NCI-H146 treated with DMSO at 0.1 percent for 48 hours (cell line): ENCODE results near the gene HEMGN.

Source experiments
- DNase-seq: peaks from one replicate; lab custom pipeline; 2025; ENCODE audit not compliant: unreplicated experiment; lab: John Stamatoyannopoulos, UW

The HEMGN gene

DNA sequence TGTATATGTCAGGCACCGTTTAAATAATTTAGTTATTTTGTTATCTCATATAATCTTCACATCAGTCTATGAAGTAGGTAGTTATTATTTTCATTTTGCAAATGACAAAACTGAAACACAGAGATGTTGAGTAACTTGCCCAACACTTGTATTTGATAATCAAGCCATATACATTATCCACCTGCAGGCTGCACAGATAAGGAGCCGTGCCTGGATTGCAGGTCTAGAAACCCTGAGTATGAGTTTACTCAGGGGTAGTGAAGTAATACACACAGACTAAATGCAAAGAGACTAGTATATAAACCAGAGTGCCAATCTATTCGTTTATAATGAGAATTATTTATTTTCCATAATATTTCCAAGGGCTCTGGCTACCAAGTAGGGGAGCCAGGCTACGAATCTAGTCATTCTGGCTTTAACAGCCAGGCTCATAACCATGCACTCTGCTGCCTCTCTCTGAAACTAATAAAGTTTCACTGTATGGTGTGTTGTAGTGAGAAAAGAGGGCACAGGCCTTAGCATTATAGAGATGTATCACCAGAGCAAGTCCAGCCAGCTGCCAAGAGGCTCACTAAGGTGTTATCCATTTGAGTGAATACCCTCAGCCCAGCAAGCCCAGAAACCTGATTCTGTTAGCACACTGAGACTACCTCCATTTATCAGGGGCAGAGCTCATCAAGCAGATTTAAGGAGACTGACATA, 4.5 kb downstream of the HEMGN start:
- DNase-seq, result no peak

DNA sequence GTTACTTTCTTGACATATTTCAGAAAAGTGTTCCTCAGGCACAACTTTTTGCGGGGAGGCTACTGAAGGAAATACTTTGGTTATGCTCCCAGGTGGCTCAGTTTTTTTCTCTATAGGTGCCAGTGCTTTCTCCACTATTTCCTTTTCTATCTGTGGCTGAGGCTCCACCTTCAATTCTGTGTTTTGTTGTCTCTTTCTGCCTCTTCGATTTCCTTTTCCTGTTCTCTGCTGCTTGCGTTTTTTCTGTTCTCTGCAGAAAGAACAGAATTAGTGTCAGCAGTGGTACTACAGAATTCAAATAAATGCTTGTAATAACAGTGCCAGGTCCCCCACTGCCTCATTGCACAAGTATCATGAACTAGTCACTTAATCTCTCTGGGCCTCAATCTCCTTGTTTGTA, 7.0 kb downstream of the HEMGN start:
- DNase-seq, result no peak

GRCh38 chr9:97928986-97929604, 8.9 kb downstream of the HEMGN start:
- DNase-seq, result no peak

GRCh38 chr9:97925497-97926334, 12.3 kb downstream of the HEMGN start:
- DNase-seq, result no peak

DNA sequence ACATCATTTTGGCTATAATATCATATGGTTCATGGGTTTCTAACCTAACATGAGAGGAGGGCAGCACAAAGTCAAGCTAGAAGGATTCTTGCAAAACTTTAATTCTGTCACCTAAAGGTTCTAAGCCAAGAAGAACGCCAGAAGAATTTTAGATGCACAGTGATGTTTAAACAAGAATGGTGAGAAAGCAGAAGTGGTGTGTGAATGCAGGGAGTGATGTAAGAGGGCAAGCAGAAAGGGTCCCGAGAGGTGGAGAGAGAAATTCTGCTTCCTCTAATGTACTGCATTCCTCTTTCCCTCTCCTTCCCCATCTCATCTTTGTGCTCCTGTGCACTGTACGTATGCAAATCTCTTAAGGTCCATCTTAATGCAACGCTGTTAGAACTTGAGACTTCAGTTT, 13.6 kb downstream of the HEMGN start:
- DNase-seq, result no peak

GRCh38 chr9:97923529-97924108, 14.4 kb downstream of the HEMGN start:
- DNase-seq, result peak; percentile 55

- peak; percentile 84 for DNase-seq
Observed at GRCh38 chr9:97921959-97922724, 15.8 kb downstream of the HEMGN start, which contains the start of gene TRMO. TRMO (minus strand) TSS chr9:97922500; CDS start chr9:97922493, 7 bp downstream.

DNA sequence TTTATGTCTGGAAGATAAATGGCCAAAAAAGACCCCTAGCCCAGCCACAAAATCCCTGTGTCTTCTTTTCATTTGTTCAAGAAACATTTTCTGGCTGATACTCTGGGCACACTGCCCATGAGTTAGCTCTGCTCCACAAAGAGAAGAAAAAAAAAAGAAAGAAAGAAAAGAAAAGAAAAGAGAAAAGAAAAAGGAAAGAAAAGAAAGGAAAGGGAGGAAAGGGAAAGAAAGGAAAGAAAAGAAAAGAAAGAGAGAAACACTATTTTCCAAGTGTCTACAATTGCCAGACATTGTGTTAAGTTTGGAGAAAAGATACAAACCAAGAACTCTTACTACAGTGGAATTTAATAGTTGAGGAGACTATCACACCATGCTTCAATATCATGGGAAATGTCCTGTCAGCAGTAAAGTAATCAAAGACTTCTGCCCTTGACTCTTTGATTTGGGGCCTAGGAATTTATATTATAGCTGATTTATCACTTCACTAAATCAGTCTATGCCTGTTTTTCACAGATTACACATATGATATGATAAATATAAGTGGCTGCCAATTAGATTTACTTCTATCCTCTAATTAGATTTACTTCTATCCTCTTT, 18.7 kb downstream of the HEMGN start:
- no peak for DNase-seq

- no peak for DNase-seq
Observed at GRCh38 chr9:97918611-97919010, 19.4 kb downstream of the HEMGN start.

DNA sequence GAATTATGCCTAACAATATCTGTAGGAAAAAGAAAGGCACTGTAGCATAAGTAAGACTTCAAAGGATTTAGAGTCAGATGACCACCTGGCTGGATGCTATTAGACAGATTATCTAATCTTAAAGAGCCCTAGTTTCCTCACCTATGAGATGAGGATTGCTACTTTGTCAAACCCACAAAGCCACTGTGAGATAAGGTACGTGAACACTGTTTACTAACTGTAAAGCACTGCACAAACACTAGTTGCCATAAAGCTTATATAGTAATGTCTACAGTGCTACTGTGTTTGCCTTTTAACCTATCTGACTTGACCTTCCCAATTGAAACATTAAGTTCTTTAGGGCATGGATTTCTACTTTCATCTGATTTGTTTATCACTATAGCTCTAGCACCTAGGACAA, 26.0 kb downstream of the HEMGN start:
- no peak for DNase-seq

- DNase-seq, result no peak
Observed at GRCh38 chr9:97911528-97911927, 26.4 kb downstream of the HEMGN start.

- DNase-seq, result no peak
Observed at GRCh38 chr9:97910357-97910756, 27.6 kb downstream of the HEMGN start.

DNA sequence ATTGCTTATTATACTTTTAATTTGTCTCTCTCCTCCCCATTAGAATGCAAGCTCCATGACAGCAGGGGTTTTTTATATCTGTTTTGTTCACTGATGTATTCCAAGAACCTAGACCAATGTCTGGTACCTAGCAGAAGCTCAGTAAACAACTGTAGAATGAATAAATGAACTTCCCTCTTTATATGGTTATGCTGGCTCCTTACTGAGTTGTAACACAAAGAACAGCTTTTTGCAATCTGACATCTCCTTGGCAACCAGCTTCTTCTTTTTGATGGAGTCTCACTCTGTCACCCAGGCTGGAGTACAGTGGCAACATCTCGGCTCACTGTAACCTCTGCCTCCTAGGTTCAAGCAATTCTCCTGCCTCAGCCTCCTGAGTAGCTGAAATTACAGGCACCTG, 29.3 kb downstream of the HEMGN start:
- no peak for DNase-seq

DNA sequence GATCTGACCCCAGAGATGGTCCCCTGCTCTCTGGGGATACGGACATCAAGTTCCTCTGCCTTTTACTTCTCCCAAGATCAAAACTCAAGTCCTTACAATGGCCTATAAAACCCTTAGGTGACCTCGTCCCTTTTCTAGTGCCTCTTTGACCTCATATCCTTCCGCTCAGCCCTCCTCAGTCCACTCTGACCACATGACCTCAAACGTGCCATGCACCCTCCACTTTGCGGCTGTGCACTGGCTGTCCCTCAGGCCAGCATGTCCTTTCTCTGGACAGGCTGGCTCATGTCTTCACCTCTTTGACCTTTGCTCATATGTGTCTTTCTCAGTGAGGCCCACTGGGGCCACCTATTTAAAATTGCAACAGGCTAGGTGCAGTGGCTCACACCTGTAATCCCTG, 30.3 kb downstream of the HEMGN start:
- DNase-seq, result no peak

DNA sequence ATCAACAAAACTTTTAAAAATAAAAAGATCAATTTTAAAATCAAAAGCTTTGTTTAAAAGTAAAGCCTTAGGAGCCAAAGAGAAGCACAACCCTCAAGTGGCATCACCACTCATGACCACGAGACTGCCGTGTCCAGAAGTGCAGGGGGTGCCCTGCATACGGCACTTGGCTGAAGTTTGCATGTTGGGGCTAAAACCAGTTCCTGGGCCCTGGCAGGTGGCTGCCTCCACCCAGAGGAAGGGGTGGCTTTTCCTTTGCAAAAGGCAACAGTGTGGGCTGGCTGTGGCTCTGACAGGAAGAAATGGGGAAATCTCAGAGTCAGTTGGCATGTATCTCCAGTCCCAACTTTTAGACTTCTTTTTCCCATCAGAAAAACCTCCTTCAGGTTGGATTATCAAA, 30.9 kb downstream of the HEMGN start:
- DNase-seq, result no peak

GRCh38 chr9:97906236-97906831, 31.6 kb downstream of the HEMGN start:
- DNase-seq, result no peak

- DNase-seq, result no peak
Observed at GRCh38 chr9:97905228-97905627, 32.7 kb downstream of the HEMGN start.

- DNase-seq, result no peak
Observed at GRCh38 chr9:97904725-97905124, 33.2 kb downstream of the HEMGN start.

DNA sequence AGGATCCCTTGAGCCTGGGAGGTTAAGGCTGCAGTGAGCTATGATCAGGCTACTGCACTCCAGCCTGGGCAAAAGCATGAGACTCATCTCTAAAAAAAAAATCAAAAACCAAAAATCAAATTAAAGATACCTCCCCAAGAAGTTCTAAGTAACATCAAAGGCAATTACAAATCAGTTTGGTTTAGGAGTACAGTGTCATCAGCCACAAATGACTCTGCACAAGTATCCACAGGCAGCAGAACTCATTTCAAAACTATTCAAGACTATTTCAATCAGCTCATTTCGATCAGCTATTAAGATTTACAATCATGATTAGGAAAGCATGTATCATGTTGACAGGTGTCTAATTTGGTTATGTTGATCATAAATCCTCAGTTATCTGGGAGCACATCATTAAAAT, 34.8 kb downstream of the HEMGN start:
- DNase-seq, result no peak
